Esophagus squamous epithelium (tissue), 5 donors: ENCODE data around the gene TTC16. TPM values are rescaled to one million over a fixed set of nuclear protein-coding genes. Genes with fewer than 3 reads are reported as not detected.

Experiments used
- DNase-seq: peaks from one replicate; lab custom pipeline; 2025; lab: John Stamatoyannopoulos, UW
- H3K27ac ChIP-seq, 4 donors: fragments of 200-600 bp; sonication (generic); one replicate each; pipeline ENCODE4 v1.5.1; 2016 to 2019; ENCODE audit warnings: mild to moderate bottlenecking in 1 of 4
- H3K27me3 ChIP-seq, 4 donors: fragments of 200-600 bp; sonication (generic); 1 replicate in 3 of 4; 2 replicates in 1 of 4; pipeline versions ENCODE4 v1.5.1 to v1.6.0; 2017 to 2021; ENCODE audit warnings: antibody characterized with exemption in 1 of 4
- H3K36me3 ChIP-seq, 3 donors: fragments of 200-600 bp; sonication (generic); one replicate each; pipeline ENCODE4 v1.5.1; 2016 to 2019
- H3K4me1 ChIP-seq, 3 donors: fragments of 200-600 bp; sonication (generic); one replicate each; pipeline ENCODE4 v1.5.1; 2017 to 2019
- H3K4me3 ChIP-seq, 4 donors: fragments of 200-600 bp; sonication (generic); 1 replicate in 3 of 4; 2 replicates in 1 of 4; pipeline ENCODE4 v1.5.1; 2016 to 2019; ENCODE audit warnings: mild to moderate bottlenecking in 2 of 4, moderate library complexity in 1 of 4
- H3K9me3 ChIP-seq, 3 donors: fragments of 200-600 bp; sonication (generic); one replicate each; pipeline ENCODE4 v1.5.1; 2016 to 2019
- POLR2A ChIP-seq, 4 donors: fragments of 450-650 bp; IDR thresholded peaks; one replicate each; pipeline ENCODE4 v1.6.1; 2017; ENCODE audit warnings: antibody characterized with exemption in 4 of 4, mild to moderate bottlenecking in 4 of 4, moderate library complexity in 3 of 4
- WGBS, 2 donors: methylation state at CpG; one replicate each; pipeline ENCODE4 v1.1.5; 2018; 5-methylcytosine and 5-hydroxymethylcytosine counted together
- intact Hi-C: fragments of 100-400 bp; cut with DNase I; formaldehyde crosslinking; loops from one replicate; pipeline ENCODE4 v1.15.0; 2022
- total RNA-seq, 4 donors: library from RNA; depleted of rRNA; stranded (reverse); fragments of >200 nt; gene quantifications; one replicate each; pipeline ENCODE4 v1.1.0, GENCODE V29; 2016
- TF ChIP-seq, protein P1 (sequence below), 6 experiments: fragments of 450-650 bp in 4 of 6; fragments of 200-600 bp in 2 of 6; sonication (generic) in 2 of 6; IDR thresholded peaks; one replicate each; pipeline ENCODE4 v1.5.1; 2016 to 2019; ENCODE audit warnings: antibody characterized with exemption in 6 of 6, mild to moderate bottlenecking in 4 of 6, moderate library complexity in 4 of 6
- donor health status: DM: yes; HTN: yes; CAD: no.

Gene TTC16, protein sequence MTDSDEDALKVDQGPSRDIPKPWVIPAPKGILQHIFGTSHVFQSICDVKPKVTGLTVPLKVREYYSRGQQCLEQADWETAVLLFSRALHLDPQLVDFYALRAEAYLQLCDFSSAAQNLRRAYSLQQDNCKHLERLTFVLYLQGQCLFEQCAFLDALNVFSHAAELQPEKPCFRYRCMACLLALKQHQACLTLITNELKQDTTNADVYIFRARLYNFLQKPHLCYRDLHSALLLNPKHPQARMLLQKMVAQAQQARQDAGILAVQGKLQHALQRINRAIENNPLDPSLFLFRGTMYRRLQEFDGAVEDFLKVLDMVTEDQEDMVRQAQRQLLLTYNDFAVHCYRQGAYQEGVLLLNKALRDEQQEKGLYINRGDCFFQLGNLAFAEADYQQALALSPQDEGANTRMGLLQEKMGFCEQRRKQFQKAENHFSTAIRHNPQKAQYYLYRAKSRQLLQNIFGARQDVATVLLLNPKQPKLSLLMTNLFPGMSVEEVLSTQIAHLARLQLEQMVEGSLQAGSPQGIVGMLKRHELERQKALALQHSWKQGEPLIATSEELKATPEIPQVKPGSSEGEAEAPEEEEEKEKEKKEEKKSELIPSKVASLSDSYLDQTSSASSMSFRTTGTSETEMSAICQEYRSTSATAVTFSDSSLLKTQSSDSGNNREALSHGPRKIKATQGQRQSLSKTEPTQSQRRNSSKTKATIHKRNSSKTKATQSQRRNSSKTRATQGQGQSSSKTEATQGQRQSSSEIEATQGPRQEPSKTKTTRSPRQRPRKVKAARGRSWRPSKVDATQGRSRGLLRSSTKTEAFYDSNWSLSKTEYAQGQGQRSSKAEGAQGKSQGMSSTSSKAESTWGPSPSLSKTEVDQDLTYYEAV
- under 1 TPM in 2 of 4 donors, not detected in 2; under 0.01 to 0.23 TPM for total RNA-seq

DNA sequence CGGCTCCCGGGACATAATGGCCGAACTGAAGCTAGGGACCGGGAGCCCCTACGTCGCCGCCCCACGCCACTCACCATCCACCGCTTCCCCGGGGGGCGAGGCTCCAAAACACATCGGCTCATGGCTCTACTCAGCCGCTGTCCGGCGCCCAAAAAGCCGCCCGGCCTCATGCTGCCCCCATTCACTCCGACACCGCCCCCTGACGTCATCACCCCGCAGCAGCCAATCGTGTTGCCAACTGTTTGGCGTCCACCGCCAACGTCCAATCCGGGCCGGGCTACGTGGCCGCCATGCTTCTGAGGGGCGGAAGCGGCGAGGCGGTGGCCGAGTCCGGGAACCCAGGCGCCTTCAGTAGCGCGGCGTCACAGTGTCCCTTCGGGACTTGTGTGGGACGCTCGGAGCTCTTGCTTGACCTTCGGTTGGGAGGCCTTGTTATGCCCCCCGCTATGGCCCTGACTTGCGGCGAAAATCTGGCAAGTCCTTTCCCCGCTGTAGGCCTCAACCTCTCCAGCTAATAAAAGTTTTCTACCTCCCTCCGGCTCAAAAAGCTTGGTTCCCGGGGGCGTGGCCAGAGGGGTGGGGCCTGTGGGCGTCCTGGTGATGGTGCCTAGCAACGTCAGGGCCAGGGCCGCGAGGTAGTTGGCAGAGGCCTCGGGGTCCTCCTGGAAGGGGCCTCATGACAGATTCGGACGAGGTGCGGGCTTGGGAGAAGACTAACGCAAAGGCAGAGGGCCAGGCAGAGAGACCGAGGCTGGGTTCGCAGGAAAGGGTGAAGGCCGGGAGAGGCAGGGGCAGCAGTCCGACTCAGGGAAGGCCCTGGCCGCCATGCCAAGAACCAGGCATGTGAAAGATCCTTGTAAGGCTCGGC lies at the start of gene TTC16, which contains the start of gene PTRH1:
Gene TTC16 (plus strand): TSS at position 610 of the 868 bp plus-strand sequence. CDS start 67 bp downstream, at position 677.
Gene PTRH1 (minus strand): TSS at position 194 of the 868 bp plus-strand sequence. CDS start 24 bp downstream, at position 170.
- intact Hi-C loops: no loop called here
- Histone ChIP-seq H3K36me3 (no peaks in the 10 kb centered on the region), H3K4me3 (peak within 1 kb of the TSS; percentile 42 to 81 (median 76)), H3K4me1 (peaks cover 11 to 23% (median 11%) of the 10 kb centered on the region in 3 donors), H3K9me3 (no peaks in the 10 kb centered on the region), H3K27me3 (no peaks in the 10 kb centered on the region), H3K27ac (peak within 1 kb of the TSS; percentile 77 to 93 (median 84))
- peak; percentile 83 for DNase-seq
- peak in 1 of 4 donors; percentile 42 for TF ChIP-seq POLR2A (IDR thresholded peaks at IDR 0.05)
- TF ChIP-seq, protein P1, sequence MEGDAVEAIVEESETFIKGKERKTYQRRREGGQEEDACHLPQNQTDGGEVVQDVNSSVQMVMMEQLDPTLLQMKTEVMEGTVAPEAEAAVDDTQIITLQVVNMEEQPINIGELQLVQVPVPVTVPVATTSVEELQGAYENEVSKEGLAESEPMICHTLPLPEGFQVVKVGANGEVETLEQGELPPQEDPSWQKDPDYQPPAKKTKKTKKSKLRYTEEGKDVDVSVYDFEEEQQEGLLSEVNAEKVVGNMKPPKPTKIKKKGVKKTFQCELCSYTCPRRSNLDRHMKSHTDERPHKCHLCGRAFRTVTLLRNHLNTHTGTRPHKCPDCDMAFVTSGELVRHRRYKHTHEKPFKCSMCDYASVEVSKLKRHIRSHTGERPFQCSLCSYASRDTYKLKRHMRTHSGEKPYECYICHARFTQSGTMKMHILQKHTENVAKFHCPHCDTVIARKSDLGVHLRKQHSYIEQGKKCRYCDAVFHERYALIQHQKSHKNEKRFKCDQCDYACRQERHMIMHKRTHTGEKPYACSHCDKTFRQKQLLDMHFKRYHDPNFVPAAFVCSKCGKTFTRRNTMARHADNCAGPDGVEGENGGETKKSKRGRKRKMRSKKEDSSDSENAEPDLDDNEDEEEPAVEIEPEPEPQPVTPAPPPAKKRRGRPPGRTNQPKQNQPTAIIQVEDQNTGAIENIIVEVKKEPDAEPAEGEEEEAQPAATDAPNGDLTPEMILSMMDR (IDR thresholded peaks at IDR 0.05): peak in 1 of 6 experiments; percentile 9
- 3 to 7% methylated on average over 11 to 14 of the region's 65 CpGs for WGBS, 2 donors

GRCh38 chr9:127667127-127667844 lies 48.6 kb upstream of the TTC16 start:
- Histone ChIP-seq H3K9me3 (no peaks in the 10 kb centered on the region), H3K27ac (peak overlapping the region in 2 of 4 donors; percentile 27 to 29), H3K27me3 (no peaks in the 10 kb centered on the region), H3K4me3 (no peak overlapping the region), H3K36me3 (peaks cover 0 to 81% (median under 1%) of the 10 kb centered on the region in 3 donors), H3K4me1 (peaks cover 0 to 12% (median 0%) of the 10 kb centered on the region in 3 donors)
- intact Hi-C loops: no loop called here
- no peak for DNase-seq
- TF ChIP-seq POLR2A (IDR thresholded peaks at IDR 0.05): no peak
- TF ChIP-seq, protein P1 (IDR thresholded peaks at IDR 0.05): no peak
- 68 to 72% methylated on average over 3 of the region's 3 CpGs for WGBS, 2 donors

- Histone ChIP-seq H3K36me3 (peaks cover 0 to 81% (median 5%) of the 10 kb centered on the region in 3 donors), H3K27me3 (no peaks in the 10 kb centered on the region), H3K27ac (peak overlapping the region in 2 of 4 donors; percentile 27 to 29), H3K4me3 (no peak overlapping the region), H3K9me3 (no peaks in the 10 kb centered on the region), H3K4me1 (peaks cover 0 to 12% (median 0%) of the 10 kb centered on the region in 3 donors)
- intact Hi-C loops: no loop called here
- DNase-seq: no peak
- TF ChIP-seq, protein P1 (IDR thresholded peaks at IDR 0.05): no peak
- no peak for TF ChIP-seq POLR2A (IDR thresholded peaks at IDR 0.05)
- 76 to 95% methylated on average over 11 to 16 of the region's 18 CpGs for WGBS, 2 donors
These were observed 48.0 kb upstream of the TTC16 start for GRCh38 chr9:127667906-127668305.

DNA sequence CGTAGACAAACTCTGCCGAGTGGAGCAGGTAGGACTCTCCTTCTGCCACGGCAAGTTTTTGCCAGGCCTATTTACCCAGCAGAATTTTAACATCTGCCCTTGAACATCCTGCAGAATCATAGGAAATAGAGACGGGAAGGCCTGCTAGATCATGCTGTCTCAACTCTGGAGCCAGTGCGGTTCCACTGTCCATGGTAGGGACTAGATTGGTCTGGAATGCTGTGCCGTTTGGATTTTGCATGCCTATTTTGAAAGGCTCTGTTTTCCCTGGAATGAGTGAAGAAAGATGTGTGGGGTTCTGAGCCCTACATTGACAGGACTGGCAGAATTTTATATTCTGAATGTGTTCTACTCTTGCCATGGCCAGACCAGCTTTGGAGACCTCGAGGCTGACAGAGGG lies 42.6 kb upstream of the TTC16 start:
- TF ChIP-seq, protein P1 (IDR thresholded peaks at IDR 0.05): no peak
- TF ChIP-seq POLR2A (IDR thresholded peaks at IDR 0.05): no peak
- intact Hi-C loops: no loop called here
- no peak overlapping the region for H3K4me3 ChIP-seq
- no peaks in the 10 kb centered on the region for H3K4me1 ChIP-seq
- peaks cover under 1 to 83% (median 13%) of the 10 kb centered on the region in 3 donors for H3K36me3 ChIP-seq
- no peak overlapping the region for H3K27ac ChIP-seq
- WGBS, 2 donors: 89 to 91% methylated on average over 6 of the region's 7 CpGs
- no peaks in the 10 kb centered on the region for H3K9me3 ChIP-seq
- DNase-seq: no peak
- H3K27me3 ChIP-seq: no peaks in the 10 kb centered on the region
